ENCODE results near the gene CLDN1.
"Not testable (repeated sequence)": the region's sequence is repeated elsewhere in the genome, so short reads cannot be mapped to it uniquely, and the experiment has no call there.

Gene CLDN1

GRCh38 chr3:190289989-190290388 is 32.3 kb downstream of the CLDN1 start:
- no peak for DNase-seq

- no peak for DNase-seq
Measured at GRCh38 chr3:190288836-190289235, 33.4 kb downstream of the CLDN1 start.

- DNase-seq, result no peak
Measured at GRCh38 chr3:190286014-190286413, 36.2 kb downstream of the CLDN1 start.

GRCh38 chr3:190281308-190282051 is 40.8 kb downstream of the CLDN1 start:
- no peak for DNase-seq

- DNase-seq, result no peak
Measured at GRCh38 chr3:190279690-190280089, 42.6 kb downstream of the CLDN1 start.

- DNase-seq, result no peak
Measured at GRCh38 chr3:190272747-190273146, 49.5 kb downstream of the CLDN1 start.

- DNase-seq, result no peak
Measured at GRCh38 chr3:190269101-190269500, 53.1 kb downstream of the CLDN1 start.

- DNase-seq, result not testable (repeated sequence)
Measured at GRCh38 chr3:190267464-190267863, 54.8 kb downstream of the CLDN1 start.

- DNase-seq, result no peak
Measured at GRCh38 chr3:190266913-190267290, 55.3 kb downstream of the CLDN1 start.

GRCh38 chr3:190266265-190266912 is 55.9 kb downstream of the CLDN1 start:
- no peak for DNase-seq

- DNase-seq, result no peak
Measured at GRCh38 chr3:190265796-190266195, 56.5 kb downstream of the CLDN1 start.

GRCh38 chr3:190265126-190265525 is 57.1 kb downstream of the CLDN1 start:
- no peak for DNase-seq

- no peak for DNase-seq
Measured at GRCh38 chr3:190261740-190262139, 60.5 kb downstream of the CLDN1 start.

GRCh38 chr3:190261015-190261414 is 61.2 kb downstream of the CLDN1 start:
- DNase-seq, result no peak

GRCh38 chr3:190260301-190260700 is 61.9 kb downstream of the CLDN1 start:
- DNase-seq, result no peak

GRCh38 chr3:190258634-190259033 is 63.6 kb downstream of the CLDN1 start:
- no peak for DNase-seq
